T47D (cell line): ENCODE data around the gene AIDA.
"Not testable (repeated sequence)": the region's sequence is repeated elsewhere in the genome, so short reads cannot be mapped to it uniquely, and the experiment has no call there.

Experiments used
- DNase-seq, 2 experiments: peaks; one replicate each; pipeline versions ENCODE4 v3.0.0 to v3.0.0-alpha.2; 2011 to 2012; ENCODE audit warnings: low read depth in 1 of 2, low spot score in 1 of 2
- JUND ChIP-seq: IDR thresholded peaks from 2 replicates; pipeline ENCODE4 v1.6.1; 2012; ENCODE audit warnings: low read depth
- in situ Hi-C: cut with HindIII; loops from 2 replicates; pipeline ENCODE4 v1.10.0; 2016; ENCODE audit warnings: low sequenced_read_pairs, low pct_unique_long_range_greater_than_20kb

The AIDA gene

GRCh38 chr1:222697826-222698225 lies 14.5 kb downstream of the AIDA start:
- TF ChIP-seq JUND, result no peak
- DNase-seq, result no peak
- in situ Hi-C loops, result no loop called here

DNA sequence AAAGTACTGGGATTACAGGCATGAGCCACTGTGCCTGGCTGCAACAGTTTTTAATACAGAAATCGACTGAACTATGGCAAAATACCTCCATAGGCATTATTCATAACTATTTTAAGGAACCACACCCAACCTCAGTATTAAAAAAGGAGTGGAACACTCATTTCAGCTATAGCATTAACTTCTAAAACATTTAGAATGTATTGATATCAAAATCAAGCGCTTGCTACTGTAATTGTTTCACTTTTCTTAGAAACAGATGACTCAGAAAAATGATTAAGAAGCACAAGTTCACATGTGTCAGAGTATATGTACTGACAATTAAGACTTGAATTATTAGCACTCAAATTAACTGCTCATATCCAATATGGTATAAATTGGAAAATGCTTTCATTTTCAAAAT lies 15.1 kb downstream of the AIDA start:
- in situ Hi-C loops, result no loop called here
- no peak for TF ChIP-seq JUND
- DNase-seq, result no peak

GRCh38 chr1:222696741-222697140 lies 15.6 kb downstream of the AIDA start:
- TF ChIP-seq JUND, result no peak
- no peak for DNase-seq
- in situ Hi-C loops, result no loop called here

DNA sequence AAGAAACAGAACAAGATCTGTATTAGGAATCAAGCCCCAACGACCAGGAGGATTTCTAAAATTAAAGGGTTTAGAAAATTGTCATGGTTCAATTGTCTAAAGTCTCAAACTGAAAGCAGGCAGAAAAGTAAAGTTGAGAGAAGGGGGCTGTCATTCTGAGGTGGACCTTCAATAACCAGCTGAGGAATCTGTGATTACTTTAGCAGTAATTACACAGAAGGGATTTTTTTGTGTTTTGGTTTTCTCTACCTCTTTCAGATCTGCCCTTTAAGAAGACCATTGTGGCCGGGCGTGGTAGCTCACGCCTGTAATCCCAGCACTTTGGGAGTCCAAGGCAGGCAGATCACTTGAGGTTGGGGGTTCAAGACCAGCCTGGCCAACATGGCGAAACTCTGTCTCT lies 17.4 kb downstream of the AIDA start:
- DNase-seq, result no peak
- in situ Hi-C loops, result no loop called here
- TF ChIP-seq JUND, result no peak

DNA sequence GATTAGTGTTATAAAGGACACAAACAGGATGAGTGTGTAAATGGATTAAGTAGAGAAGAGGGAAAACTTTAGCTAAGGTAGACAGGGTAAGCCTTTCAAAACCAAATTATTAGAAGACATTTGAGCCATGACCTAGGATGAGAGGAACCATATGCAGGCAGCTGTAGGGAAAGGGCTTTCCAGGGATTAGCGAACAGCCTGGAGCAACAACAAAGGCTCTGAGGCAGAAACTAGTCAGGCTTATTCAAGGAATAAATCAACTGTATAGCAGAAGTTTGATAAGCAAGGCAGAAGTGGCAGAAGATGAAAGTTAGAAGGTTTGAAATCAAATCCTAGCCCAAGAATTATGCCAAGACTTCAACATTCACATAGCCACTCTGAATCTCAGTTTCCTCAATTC lies 21.3 kb downstream of the AIDA start:
- TF ChIP-seq JUND, result no peak
- DNase-seq, result no peak
- in situ Hi-C loops, result no loop called here

GRCh38 chr1:222680080-222680479 lies 32.2 kb downstream of the AIDA start:
- in situ Hi-C loops, result no loop called here
- no peak for TF ChIP-seq JUND
- DNase-seq, result no peak

DNA sequence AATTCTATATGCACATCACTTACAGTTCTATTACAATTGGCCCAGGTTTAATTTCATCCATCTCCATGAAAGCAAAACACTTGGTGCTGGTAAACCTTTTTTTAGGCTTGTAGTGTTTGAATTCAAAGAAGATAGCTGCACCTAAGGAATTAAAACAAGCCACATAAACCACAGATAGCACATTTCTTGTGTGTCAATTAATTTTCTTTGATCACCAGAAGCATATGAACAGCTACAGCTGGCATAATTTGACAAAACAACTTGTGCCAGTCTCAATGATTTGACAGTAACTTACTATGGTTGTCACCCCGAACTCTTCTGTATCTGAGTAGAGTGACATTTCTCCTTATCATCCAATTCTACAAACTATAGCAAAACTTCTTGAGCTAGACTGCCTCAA lies 42.2 kb downstream of the AIDA start:
- no peak for DNase-seq
- no peak for TF ChIP-seq JUND
- in situ Hi-C loops, result no loop called here

DNA sequence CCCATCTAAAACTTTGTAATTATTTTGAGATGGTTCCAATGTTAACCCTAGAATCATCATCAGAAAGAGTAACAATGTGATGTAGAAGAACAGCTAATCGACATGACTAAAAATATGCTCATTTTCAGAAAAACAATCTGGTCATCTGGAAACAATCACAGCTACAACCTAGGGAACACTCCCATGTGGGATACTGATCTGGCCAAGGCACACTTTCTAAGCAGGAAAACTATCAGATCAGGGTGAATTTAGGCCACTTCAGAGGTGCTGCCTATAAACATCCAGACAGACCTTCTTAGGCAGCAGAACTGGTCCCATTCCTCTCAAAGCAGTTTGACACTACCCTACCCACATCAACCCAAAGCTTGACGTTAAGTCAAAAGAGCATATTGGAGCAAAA lies 43.2 kb downstream of the AIDA start:
- in situ Hi-C loops, DNase-seq: not testable (repeated sequence)

- DNase-seq, in situ Hi-C loops: not testable (repeated sequence)
Measured at GRCh38 chr1:222668184-222668583, 44.1 kb downstream of the AIDA start.

DNA sequence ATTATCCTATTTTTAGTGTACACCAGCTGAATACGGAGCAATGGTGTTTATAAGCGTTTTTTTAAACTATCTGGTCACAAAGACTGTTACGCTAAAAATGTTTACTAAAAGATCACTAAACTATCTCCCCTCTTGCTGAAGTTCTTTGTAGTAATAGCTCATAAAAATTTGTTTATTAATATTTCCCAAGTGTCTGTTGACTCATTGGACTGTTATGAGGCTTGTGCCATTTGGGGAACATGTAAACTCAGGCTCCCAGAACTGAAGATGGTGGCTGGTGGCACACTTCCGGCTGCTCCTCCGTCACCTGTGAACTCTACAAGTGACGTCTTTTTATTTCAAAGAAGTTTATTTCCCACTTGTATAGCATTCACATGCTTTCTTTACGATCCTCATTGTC lies 46.3 kb downstream of the AIDA start:
- DNase-seq, result no peak
- TF ChIP-seq JUND, result no peak

DNA sequence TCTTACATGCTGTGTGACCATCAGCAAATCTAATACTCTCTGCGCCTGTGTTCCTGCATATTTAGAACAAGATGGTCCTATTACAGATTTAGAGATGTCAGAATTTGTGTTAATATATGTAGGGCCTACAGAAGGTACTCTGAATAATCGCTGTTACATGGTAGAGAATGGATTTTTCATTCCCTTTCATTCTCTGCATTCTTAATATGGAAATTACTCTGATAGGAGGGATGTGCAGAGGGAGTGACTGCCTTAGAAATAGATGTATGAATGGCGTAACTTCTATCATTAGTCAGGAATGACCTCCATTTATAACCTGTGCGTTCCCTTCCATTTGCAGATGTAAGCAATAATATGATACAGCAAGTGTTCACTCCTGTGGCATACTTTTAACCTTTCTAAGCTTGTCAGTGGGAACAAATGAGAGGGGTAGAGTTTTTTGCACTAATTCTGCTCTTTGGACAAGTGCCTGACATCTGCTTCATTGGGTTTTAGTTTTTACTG lies 48.8 kb downstream of the AIDA start:
- no peak for TF ChIP-seq JUND
- DNase-seq, result no peak
- in situ Hi-C loops, result no loop called here

More for the DNA sequence above, 46.3 kb downstream of the AIDA start:
- in situ Hi-C loops, result no loop called here

DNA sequence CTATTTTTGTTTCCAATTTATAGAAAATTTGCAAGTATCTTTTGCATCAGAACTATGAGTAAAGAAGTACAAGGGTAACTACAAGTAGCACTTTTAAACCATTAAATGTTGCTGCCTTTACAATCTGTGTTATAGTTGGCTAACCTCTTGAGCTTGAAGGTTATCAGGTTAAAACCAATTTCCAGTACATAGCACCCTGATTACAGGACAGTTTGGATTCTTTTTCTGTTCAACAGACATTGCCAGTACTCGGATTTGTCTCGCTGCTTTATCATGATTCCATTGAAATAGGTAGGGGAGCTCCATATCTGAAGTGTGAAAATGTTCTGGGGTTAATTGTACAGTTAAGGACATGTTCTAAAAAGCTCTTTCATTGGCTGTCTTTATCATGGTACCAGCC lies 54.4 kb downstream of the AIDA start:
- no peak for TF ChIP-seq JUND
- no peak for DNase-seq
- in situ Hi-C loops, result no loop called here

- in situ Hi-C loops, result no loop called here
- DNase-seq, result no peak
- TF ChIP-seq JUND, result no peak
Measured at GRCh38 chr1:222656391-222657155, 55.7 kb downstream of the AIDA start.

DNA sequence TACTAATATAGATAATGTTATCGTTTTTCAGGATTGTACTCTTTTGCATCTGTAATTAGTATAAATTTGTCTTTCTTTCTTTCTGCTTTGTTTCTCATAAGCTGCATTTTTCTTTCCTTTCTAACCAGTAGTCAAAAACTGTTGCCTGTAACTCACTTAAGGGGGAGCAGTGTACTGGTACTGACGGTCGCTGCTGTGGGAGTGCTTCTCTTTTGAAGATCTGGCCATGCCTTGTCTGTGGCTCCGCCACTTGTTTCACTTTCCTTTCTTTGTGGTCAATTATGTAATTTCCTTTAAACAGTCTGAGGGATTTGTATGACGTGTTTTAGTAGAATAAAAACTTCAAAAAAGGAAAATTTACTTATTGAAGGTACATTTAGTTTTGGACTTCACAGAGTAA lies 57.4 kb downstream of the AIDA start:
- TF ChIP-seq JUND, result no peak
- in situ Hi-C loops, result no loop called here
- no peak for DNase-seq
